Dermis microvascular lymphatic vessel endothelial cell (primary cell): ENCODE measurements around the gene CSF3R. TPM values are rescaled to one million over a fixed set of nuclear protein-coding genes. Genes with fewer than 3 reads are reported as not detected.
"Not testable (repeated sequence)": the region's sequence is repeated elsewhere in the genome, so short reads cannot be mapped to it uniquely, and the experiment has no call there.

Source experiments
- DNase-seq, 2 donors: peaks; one replicate each; pipeline versions ENCODE4 v3.0.0 to v3.0.0-alpha.2; 2010; ENCODE audit warnings: low read depth in 2 of 2
- total RNA-seq: library from RNA; depleted of rRNA; stranded (reverse); fragments of >200 nt; gene quantifications from 2 replicates; pipeline ENCODE4 v1.2.1, GENCODE V29; 2014

CSF3R gene
- total RNA-seq, 1 donor from 2014 or later: not detected

DNA sequence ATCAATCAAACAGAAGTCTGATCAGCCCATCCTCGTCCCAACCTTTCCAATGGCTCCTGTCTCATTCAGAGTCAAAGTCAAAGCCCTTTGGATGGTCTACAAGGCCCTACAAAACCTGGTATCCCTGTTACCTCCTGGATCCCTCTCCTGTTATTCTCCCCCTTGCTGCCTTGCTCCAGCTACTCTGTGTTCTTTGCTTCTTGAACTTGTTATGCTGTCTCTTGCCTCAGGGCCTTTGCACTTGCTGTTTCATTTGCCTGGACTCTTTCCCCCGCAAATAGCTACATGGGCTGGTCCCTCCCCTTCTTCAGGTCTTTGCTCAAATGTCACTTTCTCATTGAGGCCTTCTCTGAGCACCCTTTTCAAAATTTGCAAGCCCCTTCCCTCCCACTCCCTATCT, 1.4 kb upstream of the CSF3R start:
- DNase-seq: no peak

DNA sequence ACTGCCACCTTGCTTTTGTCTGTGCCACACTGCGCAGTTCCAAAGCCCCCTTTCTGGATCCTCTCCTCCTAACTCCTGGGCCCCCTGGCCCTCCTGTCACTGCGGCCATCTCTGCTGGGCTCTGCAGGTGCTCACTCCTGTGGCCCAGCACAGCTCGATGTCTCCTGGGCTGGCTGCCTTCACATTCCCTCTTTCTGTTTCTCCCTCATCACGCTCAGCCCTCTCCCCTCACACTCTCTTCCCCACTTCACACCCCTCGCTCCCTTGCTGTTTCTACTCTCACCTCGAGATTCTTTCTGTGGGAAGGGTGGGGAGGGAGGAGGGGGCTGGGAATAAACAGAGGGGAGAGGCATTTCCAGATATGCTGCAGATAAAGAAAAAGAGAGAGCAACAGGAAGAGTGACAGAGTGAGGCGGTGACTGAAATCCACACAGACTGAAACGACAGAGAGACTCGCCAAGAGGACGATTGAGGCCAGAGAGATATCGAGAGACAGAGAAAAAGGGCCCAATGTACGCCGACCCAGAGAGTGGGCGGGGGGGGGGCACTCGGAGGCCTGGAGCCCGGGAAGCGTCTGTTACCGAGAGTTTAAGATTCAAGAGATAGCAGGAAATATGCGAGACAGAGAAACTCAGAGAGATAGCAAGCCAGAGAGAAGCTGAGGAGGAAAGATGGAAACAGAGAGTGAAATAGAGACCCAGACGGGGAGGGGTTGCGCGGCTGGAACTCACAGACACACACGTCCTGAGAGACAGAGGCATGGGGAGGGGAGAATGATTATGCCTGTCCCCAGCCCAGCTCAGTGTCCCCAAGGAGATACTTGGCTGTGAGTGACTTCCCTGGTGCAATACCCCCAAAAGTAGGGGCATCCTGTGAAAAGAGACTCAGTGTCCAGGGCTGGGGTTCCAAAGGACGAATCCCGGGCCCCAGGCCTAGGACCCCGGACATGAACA, 666 bp downstream of the CSF3R start:
- no peak for DNase-seq

GRCh38 chr1:36481091-36481490, 1.6 kb downstream of the CSF3R start:
- DNase-seq: no peak

DNA sequence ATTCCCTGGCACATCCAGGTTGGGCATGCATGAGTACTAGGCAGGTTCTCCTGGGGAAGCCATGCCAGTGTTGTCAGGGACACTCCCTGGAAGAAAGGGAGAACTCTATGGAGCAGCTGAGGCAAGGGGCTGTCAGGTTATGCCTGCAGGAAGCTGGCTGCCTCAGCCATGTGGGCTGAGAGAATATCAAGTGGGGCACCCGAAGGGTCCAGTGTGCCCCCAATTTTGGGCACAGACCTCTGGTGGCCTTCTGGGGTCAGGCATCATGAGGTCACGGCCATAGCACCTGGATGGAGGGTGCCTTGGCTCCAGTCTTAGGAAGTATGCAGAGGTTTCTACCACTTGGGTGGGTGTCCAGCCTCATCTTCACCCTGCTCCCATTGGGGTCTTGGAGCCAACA, 2.6 kb downstream of the CSF3R start:
- DNase-seq: no peak

GRCh38 chr1:36479505-36480051, 3.1 kb downstream of the CSF3R start:
- no peak for DNase-seq

- DNase-seq: not testable (repeated sequence)
These were observed 5.1 kb downstream of the CSF3R start for GRCh38 chr1:36477615-36478014.

- DNase-seq: no peak
These were observed 5.8 kb downstream of the CSF3R start for GRCh38 chr1:36476945-36477344.

- no peak for DNase-seq
These were observed 6.7 kb downstream of the CSF3R start for GRCh38 chr1:36475910-36476604.

DNA sequence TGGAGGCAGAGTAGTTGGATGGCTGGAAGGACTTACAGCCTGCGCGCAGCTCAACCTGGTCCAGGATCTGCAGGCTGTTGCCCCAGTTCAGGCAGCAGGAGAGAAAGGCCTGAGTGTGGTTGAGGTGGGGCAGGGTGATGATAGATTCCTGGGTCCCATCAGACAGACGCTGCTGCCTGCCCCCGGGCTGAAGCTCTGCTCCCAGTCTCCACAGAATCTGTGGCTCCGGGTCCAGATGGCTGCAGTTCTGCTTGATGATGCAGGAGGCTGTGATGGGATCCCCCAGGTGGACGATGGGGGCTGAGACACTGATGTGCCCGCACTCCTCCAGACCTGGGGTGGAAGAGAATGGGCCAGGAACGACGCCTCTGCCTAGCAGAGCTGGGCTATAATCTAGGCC, 7.4 kb downstream of the CSF3R start:
- no peak for DNase-seq

- DNase-seq: no peak
These were observed 10.1 kb downstream of the CSF3R start for GRCh38 chr1:36472656-36473055.

DNA sequence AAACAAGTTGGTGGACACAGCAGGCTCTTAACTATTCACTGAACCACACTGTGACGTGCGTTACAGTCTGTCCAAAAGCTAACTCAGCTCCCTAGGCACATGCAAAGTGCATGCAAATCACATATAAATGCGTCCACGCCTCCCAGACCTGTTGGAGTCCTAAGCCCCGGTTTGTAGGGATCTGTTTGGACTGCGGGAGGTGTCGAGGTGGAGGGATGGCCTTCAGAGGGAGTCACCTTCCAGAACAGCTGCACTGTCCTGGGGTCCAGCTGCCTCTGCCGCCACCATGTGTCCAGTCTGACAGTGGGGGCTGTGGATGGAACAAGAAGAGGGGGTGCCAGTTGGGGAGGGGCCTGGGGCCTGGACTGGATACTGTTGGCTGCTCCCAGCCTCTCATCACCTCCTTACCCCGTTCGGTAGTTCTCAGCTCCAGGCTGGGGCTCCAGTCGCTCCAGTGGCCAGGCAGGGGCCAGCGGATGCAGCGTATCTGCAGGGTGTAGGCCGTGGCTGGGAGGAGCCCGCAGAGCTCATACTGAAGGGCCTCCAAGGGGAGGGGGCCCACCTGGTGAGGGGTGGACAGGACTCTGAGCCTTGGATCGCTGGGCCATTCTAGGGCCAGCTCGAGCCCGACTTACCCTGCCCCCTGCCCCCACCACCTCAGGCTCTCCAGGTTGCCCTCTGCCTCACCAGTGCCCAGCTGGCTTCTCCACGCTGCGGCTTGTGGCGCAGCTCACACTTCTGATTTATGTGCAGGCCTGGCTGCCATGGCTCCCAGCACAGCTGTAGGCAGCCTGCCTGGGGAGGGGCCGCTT, 10.7 kb downstream of the CSF3R start:
- DNase-seq: no peak

GRCh38 chr1:36469163-36469562, 13.6 kb downstream of the CSF3R start:
- DNase-seq: no peak

- no peak for DNase-seq
These were observed 14.8 kb downstream of the CSF3R start for GRCh38 chr1:36467700-36468455.

- DNase-seq: no peak
These were observed 15.7 kb downstream of the CSF3R start for GRCh38 chr1:36467027-36467410.

DNA sequence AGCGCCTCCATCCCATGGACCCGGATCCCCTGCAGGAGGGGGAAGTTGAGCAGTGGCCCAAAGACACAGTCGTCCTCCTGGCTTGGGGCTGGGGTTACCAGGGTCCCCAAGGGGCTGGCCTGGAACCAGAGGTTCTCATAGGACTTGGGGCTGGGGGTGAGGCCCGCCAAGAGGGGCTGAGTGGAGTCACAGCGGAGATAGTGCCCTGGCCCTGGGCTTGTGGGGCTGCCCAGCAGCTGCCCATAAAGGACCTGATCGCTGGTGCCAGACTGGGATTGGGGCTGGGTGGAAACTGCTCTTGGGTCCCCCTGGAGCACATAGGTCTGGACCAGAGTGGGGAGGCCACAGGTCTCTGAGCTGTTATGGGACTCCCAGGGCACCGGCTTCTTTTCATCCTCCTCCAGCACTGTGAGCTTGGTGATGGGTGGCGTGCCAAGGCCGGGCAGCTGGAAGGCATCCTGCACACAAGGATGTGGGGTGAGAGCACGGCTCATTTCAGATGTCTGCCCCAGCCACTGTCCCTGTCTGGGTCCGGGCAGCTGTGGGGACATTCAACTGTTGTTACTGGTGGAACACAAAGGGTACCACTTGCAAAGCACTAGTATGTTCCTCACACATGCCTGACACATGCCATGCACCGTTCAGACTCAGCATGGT, 16.2 kb downstream of the CSF3R start:
- DNase-seq: no peak

- DNase-seq: no peak
These were observed 16.9 kb downstream of the CSF3R start for GRCh38 chr1:36465731-36466369.

DNA sequence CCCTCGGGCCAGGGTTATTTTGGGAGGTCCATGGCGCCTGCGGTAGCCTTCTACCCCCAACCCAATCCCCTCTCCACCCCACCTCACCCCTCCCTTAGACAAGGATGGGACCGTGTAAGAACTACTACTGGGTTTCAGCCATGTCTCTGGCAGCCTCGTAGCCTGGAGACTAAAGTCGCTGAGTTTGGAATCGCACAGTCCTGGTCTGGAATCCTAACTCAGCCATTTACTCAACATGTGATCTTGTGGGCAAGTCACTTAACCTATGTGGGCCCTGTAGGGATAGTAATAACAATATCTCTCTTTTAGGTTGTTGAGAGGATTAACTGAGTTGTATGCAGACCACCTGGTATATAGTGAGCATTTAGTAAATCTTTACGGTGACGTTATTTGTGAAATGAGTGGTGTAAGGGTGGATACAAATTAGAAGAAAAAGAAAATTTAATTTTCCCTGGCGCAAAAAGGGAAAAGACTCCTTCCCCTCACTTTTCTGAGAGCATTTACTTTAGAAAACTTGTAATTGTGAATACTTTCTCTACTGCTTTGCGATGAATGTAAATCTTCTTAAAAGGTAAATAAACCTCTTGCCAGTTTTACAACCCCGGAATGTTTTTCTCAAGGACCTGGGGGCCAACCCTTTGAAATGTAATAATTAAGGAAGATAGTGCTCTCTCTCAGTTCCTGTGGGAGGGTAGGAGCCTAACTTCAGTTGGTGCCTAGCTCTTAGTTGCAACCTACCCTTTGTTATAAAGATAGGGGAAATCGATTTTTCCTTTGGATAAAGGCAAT, 17.9 kb downstream of the CSF3R start:
- no peak for DNase-seq

GRCh38 chr1:36463803-36464604, 18.7 kb downstream of the CSF3R start, which contains the start of gene MRPS15:
MRPS15 (minus strand) TSS chr1:36464384; CDS start chr1:36464275, 109 bp downstream.
- DNase-seq: peak; percentile 91 to 95
